ENCODE measurements around the gene RHOXF1. TPM values are rescaled to one million over a fixed set of nuclear protein-coding genes. Genes with fewer than 3 reads are reported as not detected.
"Not testable (repeated sequence)": the region's sequence is repeated elsewhere in the genome, so short reads cannot be mapped to it uniquely, and the experiment has no call there.

Gene RHOXF1
- total RNA-seq, 1 experiment from 2014 or later: not detected

- TF ChIP-seq CTCF (IDR thresholded peaks at IDR 0.05; ENCODE audit: unreplicated experiment): no peak
- no TSS peak for BruUV-seq (replicated peaks)
Observed at GRCh38 chrX:120087289-120088017, 28.3 kb downstream of the RHOXF1 start.

GRCh38 chrX:120085553-120086185, 30.0 kb downstream of the RHOXF1 start:
- BruUV-seq (replicated peaks); H3K27ac Mint-ChIP-seq (ENCODE audit: unreplicated experiment); intact Hi-C loops (cut with micrococcal nuclease; ENCODE audit: unreplicated experiment); CTCF ChIA-PET; H3K4me3 Mint-ChIP-seq (ENCODE audit: low read depth, unreplicated experiment); H3K36me3 Mint-ChIP-seq (ENCODE audit: insufficient read depth, unreplicated experiment); DNase-seq; H3K9me3 Mint-ChIP-seq (ENCODE audit: low read depth, unreplicated experiment): not testable (repeated sequence)
- peaks cover 15% of the 10 kb centered on the region for H3K4me1 Mint-ChIP-seq (ENCODE audit: low read depth, unreplicated experiment)
- H3K27me3 Mint-ChIP-seq (ENCODE audit: unreplicated experiment): peaks cover 36% of the 10 kb centered on the region

More at GRCh38 chrX:120087289-120088017, 28.3 kb downstream of the RHOXF1 start:
- Mint-ChIP-seq H3K36me3 (ENCODE audit: insufficient read depth, unreplicated experiment) (no peaks in the 10 kb centered on the region), H3K9me3 (ENCODE audit: low read depth, unreplicated experiment) (no peaks in the 10 kb centered on the region), H3K27ac (ENCODE audit: unreplicated experiment) (no peak overlapping the region), H3K27me3 (ENCODE audit: unreplicated experiment) (peaks cover 38% of the 10 kb centered on the region), H3K4me3 (ENCODE audit: low read depth, unreplicated experiment) (peak overlapping the region; percentile 43), H3K4me1 (ENCODE audit: low read depth, unreplicated experiment) (peaks cover 15% of the 10 kb centered on the region)
- CTCF ChIA-PET: no interaction called here
- DNase-seq: no peak
- intact Hi-C loops (cut with micrococcal nuclease; ENCODE audit: unreplicated experiment): no loop called here

- CTCF ChIA-PET; intact Hi-C loops (cut with micrococcal nuclease; ENCODE audit: unreplicated experiment); BruUV-seq (replicated peaks); H3K4me3 Mint-ChIP-seq (ENCODE audit: low read depth, unreplicated experiment); H3K4me1 Mint-ChIP-seq (ENCODE audit: low read depth, unreplicated experiment); H3K36me3 Mint-ChIP-seq (ENCODE audit: insufficient read depth, unreplicated experiment); H3K27ac Mint-ChIP-seq (ENCODE audit: unreplicated experiment); DNase-seq; H3K9me3 Mint-ChIP-seq (ENCODE audit: low read depth, unreplicated experiment); H3K27me3 Mint-ChIP-seq (ENCODE audit: unreplicated experiment): not testable (repeated sequence)
Observed at GRCh38 chrX:120077590-120077989, 38.1 kb downstream of the RHOXF1 start, which contains the start of gene RHOXF2B. TSS of gene RHOXF2B (minus strand) at chrX:120077690. CDS start at chrX:120077552, 138 bp downstream.

- H3K4me1 Mint-ChIP-seq (ENCODE audit: low read depth, unreplicated experiment); DNase-seq; CTCF ChIA-PET; H3K27me3 Mint-ChIP-seq (ENCODE audit: unreplicated experiment); H3K36me3 Mint-ChIP-seq (ENCODE audit: insufficient read depth, unreplicated experiment); H3K9me3 Mint-ChIP-seq (ENCODE audit: low read depth, unreplicated experiment); H3K27ac Mint-ChIP-seq (ENCODE audit: unreplicated experiment); H3K4me3 Mint-ChIP-seq (ENCODE audit: low read depth, unreplicated experiment); intact Hi-C loops (cut with micrococcal nuclease; ENCODE audit: unreplicated experiment); BruUV-seq (replicated peaks): not testable (repeated sequence)
Observed at GRCh38 chrX:120066169-120066568, 49.5 kb downstream of the RHOXF1 start.

Other genes starting within 250 kb of the RHOXF1 start
- 16.9 and 18.3 TPM in 2 replicates for gene RNF113A, start 244.2 kb downstream of the RHOXF1 start, total RNA-seq (2022)
- 77.5 and 79.6 TPM in 2 replicates for gene NDUFA1, start 244.1 kb downstream of the RHOXF1 start, total RNA-seq (2022)
- not detected in 2 replicates for gene AKAP14, start 220.0 kb downstream of the RHOXF1 start, total RNA-seq (2022)
- 9.8 and 10.0 TPM in 2 replicates for gene NKAP, start 172.2 kb downstream of the RHOXF1 start, total RNA-seq (2022)
- not detected in 2 replicates for gene RHOXF2B, start 38.2 kb downstream of the RHOXF1 start, total RNA-seq (2022)
- gene RHOXF2, start 42.7 kb upstream of the RHOXF1 start, total RNA-seq (2022): not detected in 2 replicates
- gene ZBTB33, start 134.9 kb upstream of the RHOXF1 start, total RNA-seq (2022): 22.7 and 24.9 TPM in 2 replicates
- not detected in 2 replicates for gene TMEM255A, start 195.5 kb upstream of the RHOXF1 start, total RNA-seq (2022)
- not detected in 2 replicates for gene ATP1B4, start 246.2 kb upstream of the RHOXF1 start, total RNA-seq (2022)

Measured in Calu3 (cell line).